ENCODE results near the gene OR51Q1.

DNA sequence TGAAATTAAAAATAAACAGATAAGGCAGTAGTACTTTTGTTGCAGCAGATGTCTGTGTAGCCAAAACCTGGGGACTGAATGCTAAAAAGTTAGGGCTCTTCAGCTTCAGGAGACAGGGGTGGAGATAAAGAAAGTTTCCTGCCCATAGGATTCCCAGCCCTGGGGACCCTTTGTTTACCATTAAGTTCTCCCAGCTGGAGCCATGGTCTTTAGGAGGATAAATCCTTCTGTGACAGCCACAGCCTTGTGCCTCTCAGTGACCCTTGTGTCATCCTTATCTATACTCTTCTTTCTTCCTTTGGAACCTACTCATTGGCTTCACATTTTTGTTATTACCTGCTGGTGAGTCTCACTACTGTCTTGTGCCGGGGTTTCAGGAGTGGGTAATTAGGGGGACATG is 38.3 kb upstream of the OR51Q1 start, which contains the start of gene OR51M1:
- TF ChIP-seq TARDBP (IDR thresholded peaks at IDR 0.05) (no peak), ZNF384 (IDR thresholded peaks at IDR 0.05) (no peak), FOXM1 (IDR thresholded peaks at IDR 0.05; ENCODE audit: borderline replicate concordance) (no peak), NFRKB (IDR thresholded peaks at IDR 0.05) (no peak)

Data from HEK293T (cell line).